Stimulated activated CD8-positive, alpha-beta memory T cell treated with anti-CD3 and anti-CD28 coated beads, Interleukin-12 subunit alpha, Interleukin-12 subunit beta, amount 100 ng/mL, for 24 hours (primary cell): Measurements from ENCODE around the gene OTULINL.
"Not testable (repeated sequence)": the region's sequence is repeated elsewhere in the genome, so short reads cannot be mapped to it uniquely, and the experiment has no call there.

ENCODE experiments used
- DNase-seq: peaks from one replicate; pipeline ENCODE4 v3.0.0-alpha.2; 2020; ENCODE audit errors: extremely low read depth

OTULINL gene

GRCh38 chr5:14581106-14581890 lies at the start of gene OTULINL:
Gene OTULINL (plus strand): TSS chr5:14581792. CDS start chr5:14581895, 103 bp downstream.
- peak; percentile 66 for DNase-seq

- no peak for DNase-seq
Measured at GRCh38 chr5:14532180-14532579, 49.4 kb upstream of the OTULINL start.

- no peak for DNase-seq
Measured at GRCh38 chr5:14534773-14535172, 46.8 kb upstream of the OTULINL start.

GRCh38 chr5:14545308-14545707 lies 36.3 kb upstream of the OTULINL start:
- DNase-seq = no peak

- DNase-seq = no peak
Measured at GRCh38 chr5:14545862-14546261, 35.7 kb upstream of the OTULINL start.

GRCh38 chr5:14547666-14548065 lies 33.9 kb upstream of the OTULINL start:
- no peak for DNase-seq

GRCh38 chr5:14551211-14551610 lies 30.4 kb upstream of the OTULINL start:
- no peak for DNase-seq

GRCh38 chr5:14552017-14552416 lies 29.6 kb upstream of the OTULINL start:
- DNase-seq = no peak

GRCh38 chr5:14554288-14554687 lies 27.3 kb upstream of the OTULINL start:
- DNase-seq = not testable (repeated sequence)

- no peak for DNase-seq
Measured at GRCh38 chr5:14556015-14556414, 25.6 kb upstream of the OTULINL start.

- no peak for DNase-seq
Measured at GRCh38 chr5:14557203-14557770, 24.3 kb upstream of the OTULINL start.

- DNase-seq = no peak
Measured at GRCh38 chr5:14557791-14558415, 23.7 kb upstream of the OTULINL start.

- DNase-seq = no peak
Measured at GRCh38 chr5:14560091-14560595, 21.4 kb upstream of the OTULINL start.

GRCh38 chr5:14561741-14562140 lies 19.9 kb upstream of the OTULINL start:
- no peak for DNase-seq

- DNase-seq = no peak
Measured at GRCh38 chr5:14568333-14568732, 13.3 kb upstream of the OTULINL start.

GRCh38 chr5:14569948-14570691 lies 11.5 kb upstream of the OTULINL start:
- DNase-seq = no peak

- DNase-seq = no peak
Measured at GRCh38 chr5:14571901-14572300, 9.7 kb upstream of the OTULINL start.

GRCh38 chr5:14572385-14572784 lies 9.2 kb upstream of the OTULINL start:
- no peak for DNase-seq

GRCh38 chr5:14572836-14573235 lies 8.8 kb upstream of the OTULINL start:
- DNase-seq = no peak

GRCh38 chr5:14574096-14574495 lies 7.5 kb upstream of the OTULINL start:
- no peak for DNase-seq

- no peak for DNase-seq
Measured at GRCh38 chr5:14574891-14575508, 6.6 kb upstream of the OTULINL start.

- DNase-seq = no peak
Measured at GRCh38 chr5:14576206-14576605, 5.4 kb upstream of the OTULINL start.
